ENCODE results near the gene PIK3R5. TPM values are rescaled to one million over a fixed set of nuclear protein-coding genes. Genes with fewer than 3 reads are reported as not detected.

PIK3R5 gene
- total and polyA plus RNA-seq, 2 donors (not counting 1 experiment from before 2014, with no cell fraction given) = 0.15 TPM; not detected in 1

- Histone ChIP-seq H3K9ac (ENCODE audit: insufficient read depth, low read length) (no peak overlapping the region), H3K4me2 (ENCODE audit: extremely low read depth, insufficient read depth, low read length) (no peak overlapping the region), H3K4me1 (ENCODE audit: control insufficient read depth, extremely low read depth, insufficient read depth, low read length) (no peaks in the 10 kb centered on the region), H3K4me3 (replicated peaks in 1 of 4; ENCODE audit: control extremely low read depth in 1 of 4, insufficient read depth in 1 of 4, low read depth in 3 of 4, low read length in 4 of 4) (no peak overlapping the region), H3K27ac (ENCODE audit: insufficient read depth, low read length) (no peak overlapping the region), H3K9me3 (ENCODE audit: control insufficient read depth, insufficient read depth, low read depth, low read length) (no peaks in the 10 kb centered on the region), H4K20me1 (ENCODE audit: control insufficient read depth, extremely low read depth, insufficient read depth, low read length) (no peaks in the 10 kb centered on the region), H3K27me3 (ENCODE audit: control insufficient read depth, insufficient read depth, low read length) (no peaks in the 10 kb centered on the region), H3K79me2 (ENCODE audit: control insufficient read depth, insufficient read depth, low read length) (no peaks in the 10 kb centered on the region), H2AFZ (ENCODE audit: low read length) (no peak overlapping the region), H3K36me3 (ENCODE audit: control insufficient read depth, insufficient read depth, low read length) (no peaks in the 10 kb centered on the region)
- no peak for DNase-seq (ENCODE audit: low read depth in 2 of 2)
- TF ChIP-seq CTCF (conservative IDR thresholded peaks at IDR 0.05 in 1 of 2, IDR thresholded peaks at IDR 0.05 in 1 of 2; ENCODE audit: low read depth in 1 of 2, low read length in 2 of 2) = no peak
- TF ChIP-seq EZH2 (IDR thresholded peaks at IDR 0.05; ENCODE audit: low read length, missing control alignments) = no peak
These were observed 23.4 kb downstream of the PIK3R5 start for GRCh38 chr17:8941980-8942622.

- no peak for TF ChIP-seq CTCF (conservative IDR thresholded peaks at IDR 0.05 in 1 of 2, IDR thresholded peaks at IDR 0.05 in 1 of 2; ENCODE audit: low read depth in 1 of 2, low read length in 2 of 2)
- no peak for TF ChIP-seq EZH2 (IDR thresholded peaks at IDR 0.05; ENCODE audit: low read length, missing control alignments)
- no peak overlapping the region for H3K4me3 ChIP-seq (replicated peaks in 1 of 4; ENCODE audit: control extremely low read depth in 1 of 4, insufficient read depth in 1 of 4, low read depth in 3 of 4, low read length in 4 of 4)
- H2AFZ ChIP-seq (ENCODE audit: low read length) = no peak overlapping the region
These were observed 24.0 kb downstream of the PIK3R5 start for GRCh38 chr17:8941520-8941919.

GRCh38 chr17:8940866-8941471, 24.5 kb downstream of the PIK3R5 start:
- Histone ChIP-seq H3K4me2 (ENCODE audit: extremely low read depth, insufficient read depth, low read length) (no peak overlapping the region), H3K27me3 (ENCODE audit: control insufficient read depth, insufficient read depth, low read length) (no peaks in the 10 kb centered on the region), H3K9me3 (ENCODE audit: control insufficient read depth, insufficient read depth, low read depth, low read length) (no peaks in the 10 kb centered on the region), H3K4me1 (ENCODE audit: control insufficient read depth, extremely low read depth, insufficient read depth, low read length) (no peaks in the 10 kb centered on the region), H3K9ac (ENCODE audit: insufficient read depth, low read length) (no peak overlapping the region), H2AFZ (ENCODE audit: low read length) (no peak overlapping the region), H3K27ac (ENCODE audit: insufficient read depth, low read length) (no peak overlapping the region), H3K4me3 (replicated peaks in 1 of 4; ENCODE audit: control extremely low read depth in 1 of 4, insufficient read depth in 1 of 4, low read depth in 3 of 4, low read length in 4 of 4) (no peak overlapping the region), H3K36me3 (ENCODE audit: control insufficient read depth, insufficient read depth, low read length) (no peaks in the 10 kb centered on the region), H3K79me2 (ENCODE audit: control insufficient read depth, insufficient read depth, low read length) (no peaks in the 10 kb centered on the region), H4K20me1 (ENCODE audit: control insufficient read depth, extremely low read depth, insufficient read depth, low read length) (no peaks in the 10 kb centered on the region)
- no peak for DNase-seq (ENCODE audit: low read depth in 2 of 2)
- TF ChIP-seq CTCF (conservative IDR thresholded peaks at IDR 0.05 in 1 of 2, IDR thresholded peaks at IDR 0.05 in 1 of 2; ENCODE audit: low read depth in 1 of 2, low read length in 2 of 2) (no peak), EZH2 (IDR thresholded peaks at IDR 0.05; ENCODE audit: low read length, missing control alignments) (no peak)

More at GRCh38 chr17:8941520-8941919, 24.0 kb downstream of the PIK3R5 start:
- Histone ChIP-seq H3K9ac (ENCODE audit: insufficient read depth, low read length) (no peak overlapping the region), H3K4me2 (ENCODE audit: extremely low read depth, insufficient read depth, low read length) (no peak overlapping the region), H4K20me1 (ENCODE audit: control insufficient read depth, extremely low read depth, insufficient read depth, low read length) (no peaks in the 10 kb centered on the region), H3K9me3 (ENCODE audit: control insufficient read depth, insufficient read depth, low read depth, low read length) (no peaks in the 10 kb centered on the region), H3K4me1 (ENCODE audit: control insufficient read depth, extremely low read depth, insufficient read depth, low read length) (no peaks in the 10 kb centered on the region), H3K27ac (ENCODE audit: insufficient read depth, low read length) (no peak overlapping the region), H3K27me3 (ENCODE audit: control insufficient read depth, insufficient read depth, low read length) (no peaks in the 10 kb centered on the region), H3K79me2 (ENCODE audit: control insufficient read depth, insufficient read depth, low read length) (no peaks in the 10 kb centered on the region), H3K36me3 (ENCODE audit: control insufficient read depth, insufficient read depth, low read length) (no peaks in the 10 kb centered on the region)
- DNase-seq (ENCODE audit: low read depth in 2 of 2) = no peak

Data from fibroblast of lung (primary cell).